ENCODE results near the gene HOMER1.

Gene HOMER1

DNA sequence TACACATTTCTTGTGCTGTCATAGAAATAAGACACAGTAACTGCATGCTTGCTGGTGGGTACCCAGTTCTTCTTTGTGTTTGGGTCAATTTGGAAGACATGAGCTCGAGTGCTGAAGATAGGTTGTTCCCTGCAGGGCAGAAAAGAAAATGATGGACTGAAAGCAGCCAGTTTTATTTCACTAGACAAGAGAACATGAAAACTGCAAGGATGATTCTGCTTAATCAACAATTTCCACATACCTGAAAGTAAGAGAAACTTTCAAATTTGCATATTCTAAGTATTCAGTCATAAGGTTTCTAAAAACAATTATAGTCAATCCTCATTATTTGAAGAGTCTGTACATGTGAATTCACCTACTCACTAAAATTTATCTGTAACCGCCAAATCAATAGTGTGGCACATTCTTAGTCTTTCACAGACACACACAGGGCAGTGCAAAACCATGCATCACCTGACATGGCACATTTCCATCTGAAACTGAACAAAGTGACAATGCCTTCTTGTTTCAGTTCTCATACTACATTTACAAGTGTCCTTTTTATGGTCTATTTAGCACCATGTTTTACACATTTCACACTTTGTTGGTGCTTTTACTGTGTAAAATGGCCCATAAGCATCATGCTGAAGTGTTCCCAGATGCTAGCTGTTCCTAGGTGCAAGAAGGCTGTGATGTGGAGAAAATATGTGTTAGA is 56.9 kb downstream of the HOMER1 start:
- no peak overlapping the region for H3K4me3 ChIP-seq (ENCODE audit: low read length)
- TF ChIP-seq, protein P1, sequence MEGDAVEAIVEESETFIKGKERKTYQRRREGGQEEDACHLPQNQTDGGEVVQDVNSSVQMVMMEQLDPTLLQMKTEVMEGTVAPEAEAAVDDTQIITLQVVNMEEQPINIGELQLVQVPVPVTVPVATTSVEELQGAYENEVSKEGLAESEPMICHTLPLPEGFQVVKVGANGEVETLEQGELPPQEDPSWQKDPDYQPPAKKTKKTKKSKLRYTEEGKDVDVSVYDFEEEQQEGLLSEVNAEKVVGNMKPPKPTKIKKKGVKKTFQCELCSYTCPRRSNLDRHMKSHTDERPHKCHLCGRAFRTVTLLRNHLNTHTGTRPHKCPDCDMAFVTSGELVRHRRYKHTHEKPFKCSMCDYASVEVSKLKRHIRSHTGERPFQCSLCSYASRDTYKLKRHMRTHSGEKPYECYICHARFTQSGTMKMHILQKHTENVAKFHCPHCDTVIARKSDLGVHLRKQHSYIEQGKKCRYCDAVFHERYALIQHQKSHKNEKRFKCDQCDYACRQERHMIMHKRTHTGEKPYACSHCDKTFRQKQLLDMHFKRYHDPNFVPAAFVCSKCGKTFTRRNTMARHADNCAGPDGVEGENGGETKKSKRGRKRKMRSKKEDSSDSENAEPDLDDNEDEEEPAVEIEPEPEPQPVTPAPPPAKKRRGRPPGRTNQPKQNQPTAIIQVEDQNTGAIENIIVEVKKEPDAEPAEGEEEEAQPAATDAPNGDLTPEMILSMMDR (conservative IDR thresholded peaks at IDR 0.05; ENCODE audit: low read depth, low read length): no peak
- DNase-seq (ENCODE audit: low read depth): no peak

DNA sequence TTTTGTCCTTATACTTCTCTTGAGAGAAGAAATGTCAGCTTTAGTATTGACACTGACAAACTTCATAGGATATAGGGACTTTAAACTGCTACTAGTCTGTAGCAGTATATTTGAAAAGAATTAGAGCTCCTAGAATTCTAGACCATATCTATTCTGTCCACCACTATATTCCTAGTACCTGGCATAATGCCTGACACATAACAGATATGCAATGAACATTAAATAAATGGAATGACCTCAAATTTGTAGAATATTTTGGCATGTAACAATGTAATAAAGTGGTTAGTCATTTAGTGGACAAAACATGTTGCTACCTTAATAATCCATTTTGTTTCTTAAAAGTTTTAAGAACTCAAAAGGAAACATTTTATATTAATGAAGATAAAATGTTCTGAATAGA is 57.5 kb downstream of the HOMER1 start:
- TF ChIP-seq, protein P1 (conservative IDR thresholded peaks at IDR 0.05; ENCODE audit: low read depth, low read length): no peak
- no peak for DNase-seq (ENCODE audit: low read depth)
- no peak overlapping the region for H3K4me3 ChIP-seq (ENCODE audit: low read length)

DNA sequence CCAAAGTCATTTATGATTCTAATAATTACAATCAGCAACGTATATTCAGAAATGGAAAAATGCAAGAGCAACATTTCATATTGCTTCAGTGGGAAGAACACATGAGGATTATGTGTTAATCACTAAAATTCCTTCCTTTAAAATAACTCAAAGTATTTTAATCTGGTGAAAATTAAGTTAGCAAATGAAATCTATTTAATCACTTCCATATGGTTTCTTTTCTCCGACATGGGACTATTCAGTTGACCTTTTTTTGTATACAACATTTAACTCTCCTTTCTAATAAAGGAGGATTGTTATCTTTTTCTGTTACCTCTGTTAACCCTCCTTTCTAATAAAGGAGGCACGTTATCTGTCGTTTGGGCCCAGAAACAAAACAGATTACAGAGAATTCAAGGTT is 59.9 kb downstream of the HOMER1 start:
- no peak for DNase-seq (ENCODE audit: low read depth)
- TF ChIP-seq, protein P1 (conservative IDR thresholded peaks at IDR 0.05; ENCODE audit: low read depth, low read length): no peak
- H3K4me3 ChIP-seq (ENCODE audit: low read length): no peak overlapping the region

DNA sequence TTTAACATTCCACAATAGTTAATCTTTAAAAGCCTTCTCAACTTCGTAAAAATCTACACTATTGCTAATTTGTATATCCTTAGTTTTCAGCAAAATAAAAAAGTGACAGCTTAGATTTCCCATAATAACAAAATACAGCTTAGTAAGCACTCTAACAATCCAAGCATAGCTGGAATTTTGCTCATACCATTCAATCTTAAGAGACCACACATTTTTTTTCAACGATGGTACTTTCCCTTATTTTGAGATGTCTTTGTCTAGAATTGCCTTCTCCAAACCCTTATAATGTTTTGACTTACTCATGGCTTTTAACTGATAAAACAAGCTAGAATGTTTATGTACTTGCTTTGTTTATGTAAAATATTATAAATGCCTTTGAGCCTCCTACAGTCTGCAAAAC is 65.6 kb downstream of the HOMER1 start:
- TF ChIP-seq, protein P1 (conservative IDR thresholded peaks at IDR 0.05; ENCODE audit: low read depth, low read length): no peak
- no peak for DNase-seq (ENCODE audit: low read depth)
- H3K4me3 ChIP-seq (ENCODE audit: low read length): no peak overlapping the region

DNA sequence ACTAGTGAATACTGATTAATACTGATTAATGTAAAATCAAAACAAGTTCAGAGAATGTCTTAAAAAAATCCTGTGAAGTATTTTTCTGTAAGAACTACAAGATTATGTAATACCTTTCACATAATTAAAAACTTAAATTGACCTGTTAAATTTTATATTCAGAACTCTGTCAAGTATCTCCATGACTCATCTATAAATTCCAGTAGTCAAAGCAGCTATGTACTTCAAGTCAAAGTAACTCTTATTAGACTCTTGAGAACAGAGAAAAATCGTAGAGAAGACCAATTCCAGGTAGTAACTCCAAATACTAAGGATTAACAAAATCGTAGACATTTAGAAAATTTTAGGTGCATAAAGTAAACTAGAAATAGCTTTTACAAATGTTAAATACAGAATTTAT is 77.1 kb downstream of the HOMER1 start:
- TF ChIP-seq, protein P1 (conservative IDR thresholded peaks at IDR 0.05; ENCODE audit: low read depth, low read length): no peak
- H3K4me3 ChIP-seq (ENCODE audit: low read length): no peak overlapping the region
- DNase-seq (ENCODE audit: low read depth): no peak

DNA sequence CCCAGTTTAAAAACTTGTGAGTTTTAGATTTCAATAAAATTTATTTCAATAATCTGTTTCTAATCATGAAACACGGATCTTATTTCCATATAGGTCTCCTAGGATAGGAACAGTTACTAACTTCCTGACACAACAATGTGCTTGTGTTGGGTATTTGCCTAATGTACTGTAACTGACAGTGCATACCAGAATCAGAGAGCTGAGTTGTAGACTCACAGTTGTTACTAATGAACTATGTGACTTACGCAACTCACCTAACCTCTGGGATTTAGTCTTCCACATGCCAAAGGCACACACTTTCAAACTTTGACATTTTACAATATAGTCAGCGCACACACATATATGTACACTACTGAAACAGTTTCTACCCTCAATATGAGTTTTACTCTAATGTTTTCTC is 77.7 kb downstream of the HOMER1 start:
- DNase-seq (ENCODE audit: low read depth): no peak
- TF ChIP-seq, protein P1 (conservative IDR thresholded peaks at IDR 0.05; ENCODE audit: low read depth, low read length): no peak
- no peak overlapping the region for H3K4me3 ChIP-seq (ENCODE audit: low read length)

DNA sequence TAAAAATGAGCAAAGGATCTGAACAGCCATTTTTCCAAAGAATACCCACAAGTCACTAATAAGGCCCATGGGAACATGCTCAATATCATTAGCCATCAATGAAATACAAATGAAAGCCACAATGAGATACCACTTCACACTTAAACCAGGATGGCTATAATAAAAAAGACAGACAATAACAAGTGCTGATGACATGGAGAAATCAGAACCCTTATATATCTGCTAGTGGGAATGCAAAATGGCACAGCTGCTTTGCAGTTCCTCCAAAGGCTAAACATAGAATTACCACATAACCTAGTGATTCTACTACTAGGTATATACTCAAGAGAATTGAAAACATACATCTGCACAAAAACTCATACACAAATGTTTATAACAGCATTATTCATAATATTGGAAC is 83.7 kb downstream of the HOMER1 start:
- H3K4me3 ChIP-seq (ENCODE audit: low read length): no peak overlapping the region
- no peak for DNase-seq (ENCODE audit: low read depth)
- TF ChIP-seq, protein P1 (conservative IDR thresholded peaks at IDR 0.05; ENCODE audit: low read depth, low read length): no peak

All from retinal pigment epithelial cell (primary cell).